OCI-LY7 (cell line): Measurements from ENCODE around the gene SRXN1. TPM values are rescaled to one million over a fixed set of nuclear protein-coding genes. Genes with fewer than 3 reads are reported as not detected.

Experiments used
- BruUV-seq: library from RNA; stranded (reverse); fragments of 400-500 nt; replicated peaks from 2 replicates; lab custom pipeline; 2021; lab: Mats Ljungman, UMichigan
- CTCF ChIA-PET: fragments of 300-600 bp; sonication (Branson Sonifier 250); formaldehyde crosslinking; loops from one replicate; lab custom pipeline; 2022; ENCODE audit warnings: antibody characterized with exemption; ENCODE audit not compliant: unreplicated experiment; lab: Charles Lee
- POLR2A ChIA-PET: fragments of 300-600 bp; sonication (Branson Sonifier 250); formaldehyde crosslinking; loops from one replicate; lab custom pipeline; 2022; ENCODE audit warnings: antibody characterized with exemption; lab: Charles Lee
- DNase-seq: peaks from one replicate; pipeline ENCODE4 v3.0.0-alpha.2; 2015; ENCODE audit warnings: low spot score
- H2AFZ ChIP-seq: fragments of 200-600 bp; sonication (generic), shearing (Covaris generic); 2 replicates; pipeline ENCODE4 v1.6.1; 2014; ENCODE audit warnings: mild to moderate bottlenecking, antibody characterized with exemption, low read length, moderate library complexity
- H3K27ac ChIP-seq: fragments of 200-600 bp; sonication (generic); 2 replicates; pipeline ENCODE4 v1.5.1; 2014; ENCODE audit warnings: mixed run types, low read depth, mild to moderate bottlenecking, moderate library complexity, low read length, inconsistent platforms; ENCODE audit not compliant: poor library complexity, severe bottlenecking
- H3K36me3 ChIP-seq: fragments of 200-600 bp; sonication (generic); 2 replicates; pipeline ENCODE4 v1.6.1; 2014; ENCODE audit warnings: mild to moderate bottlenecking, antibody characterized with exemption, low read length, moderate library complexity, mixed read lengths; ENCODE audit not compliant: insufficient read depth
- H3K4me1 ChIP-seq: fragments of 200-600 bp; sonication (generic); 2 replicates; pipeline ENCODE4 v1.5.1; 2014; ENCODE audit warnings: mild to moderate bottlenecking, low read length; ENCODE audit not compliant: insufficient read depth, poor library complexity, severe bottlenecking
- H3K4me2 ChIP-seq: fragments of 200-600 bp; sonication (generic); 2 replicates; pipeline ENCODE4 v1.6.1; 2014; ENCODE audit warnings: mild to moderate bottlenecking, low read length
- H3K4me3 ChIP-seq: fragments of 200-600 bp; sonication (generic); 2 replicates; pipeline ENCODE4 v1.5.1; 2014; ENCODE audit warnings: mild to moderate bottlenecking, low read depth, low read length; ENCODE audit not compliant: poor library complexity, severe bottlenecking
- H3K79me2 ChIP-seq: fragments of 200-600 bp; sonication (generic); 2 replicates; pipeline ENCODE4 v1.6.1; 2016; ENCODE audit warnings: low read depth, mild to moderate bottlenecking, low read length, moderate library complexity, mixed read lengths; ENCODE audit not compliant: insufficient read depth
- H3K9me2 ChIP-seq: fragments of 200-600 bp; sonication (generic); 2 replicates; pipeline ENCODE4 v1.6.1; 2016; ENCODE audit warnings: mild to moderate bottlenecking, low read length, mixed read lengths; ENCODE audit not compliant: insufficient read depth
- H3K9me3 ChIP-seq: fragments of 200-600 bp; sonication (generic); 2 replicates; pipeline ENCODE4 v1.6.1; 2014; ENCODE audit warnings: mild to moderate bottlenecking, mixed run types, low read length, mixed read lengths
- H4K20me1 ChIP-seq: fragments of 200-600 bp; sonication (generic); 2 replicates; pipeline ENCODE4 v1.6.1; 2014; ENCODE audit warnings: mild to moderate bottlenecking, antibody characterized with exemption, low read length, moderate library complexity, mixed read lengths; ENCODE audit not compliant: insufficient read depth
- EZH2phosphoT487 ChIP-seq: fragments of 200-600 bp; sonication (generic); IDR thresholded peaks from 2 replicates; pipeline ENCODE4 v1.6.1; 2018; ENCODE audit warnings: low read depth, borderline replicate concordance, mild to moderate bottlenecking, mixed run types, antibody characterized with exemption, low read length, moderate library complexity, mixed read lengths
- intact Hi-C: fragments of 100-400 bp; cut with micrococcal nuclease; formaldehyde crosslinking; loops from one replicate; pipeline ENCODE4 v1.10.0; 2022; ENCODE audit not compliant: unreplicated experiment
- total RNA-seq, 2 experiments: library from RNA; depleted of rRNA in 1 of 2; stranded (reverse); fragments of >200 nt in 1 of 2; shearing (Covaris generic) in 1 of 2; gene quantifications; 2 replicates each; pipeline ENCODE4 v1.2.3, GENCODE V29; 2014 to 2022
- TF ChIP-seq, protein P1 (sequence below): fragments of 200-600 bp; sonication (generic); conservative IDR thresholded peaks from 2 replicates; pipeline ENCODE4 v1.5.1; 2014; ENCODE audit warnings: mild to moderate bottlenecking, antibody characterized with exemption, low read length, moderate library complexity, mixed read lengths

Gene SRXN1
- total RNA-seq, 2 experiments from 2014 or later = 18.6 to 19.8 TPM

DNA sequence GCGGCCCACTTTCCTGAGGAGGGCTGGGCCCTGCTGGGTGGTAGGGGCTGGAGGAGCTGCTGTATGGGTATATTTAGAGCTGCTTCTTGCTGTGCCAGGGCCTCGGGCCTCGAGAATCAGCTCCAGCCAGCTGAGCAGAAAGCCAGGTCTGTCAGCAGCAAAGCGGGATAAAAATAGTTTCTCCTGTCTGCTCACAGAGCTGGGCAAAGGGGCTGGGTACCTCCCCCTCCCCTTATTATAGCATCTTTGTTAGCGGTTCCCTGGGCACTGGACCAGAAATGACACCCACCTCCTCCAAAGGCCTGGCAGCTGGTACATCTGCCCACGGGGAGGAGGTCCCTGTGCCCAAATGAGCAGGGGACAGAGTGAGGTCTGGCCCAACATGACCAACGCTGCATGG lies 16.6 kb upstream of the SRXN1 start:
- Histone ChIP-seq H3K4me2 (no peak overlapping the region), H2AFZ (no peak overlapping the region), H4K20me1 (no peaks in the 10 kb centered on the region), H3K9me3 (no peaks in the 10 kb centered on the region), H3K4me1 (peaks cover 12% of the 10 kb centered on the region), H3K27ac (no peak overlapping the region), H3K79me2 (no peaks in the 10 kb centered on the region), H3K36me3 (no peaks in the 10 kb centered on the region), H3K9me2 (no peaks in the 10 kb centered on the region), H3K4me3 (no peak overlapping the region)
- intact Hi-C loops = loop anchor here (5.0 kb wide), 1 partner anchor 107 kb away; no protein-coding TSS in a partner anchor
- ChIA-PET POLR2A (interaction anchor here (0.5 to 0.6 kb wide), 2 partner anchors 164 kb away, joined by 3 to 5 read pairs; no protein-coding TSS in a partner anchor), CTCF (no interaction called here)
- BruUV-seq = no TSS peak
- no peak for TF ChIP-seq EZH2phosphoT487
- no peak for DNase-seq

- no TSS peak for BruUV-seq
- DNase-seq = no peak
- H3K79me2 ChIP-seq = no peaks in the 10 kb centered on the region
- no peak for TF ChIP-seq EZH2phosphoT487
- TF ChIP-seq, protein P1, sequence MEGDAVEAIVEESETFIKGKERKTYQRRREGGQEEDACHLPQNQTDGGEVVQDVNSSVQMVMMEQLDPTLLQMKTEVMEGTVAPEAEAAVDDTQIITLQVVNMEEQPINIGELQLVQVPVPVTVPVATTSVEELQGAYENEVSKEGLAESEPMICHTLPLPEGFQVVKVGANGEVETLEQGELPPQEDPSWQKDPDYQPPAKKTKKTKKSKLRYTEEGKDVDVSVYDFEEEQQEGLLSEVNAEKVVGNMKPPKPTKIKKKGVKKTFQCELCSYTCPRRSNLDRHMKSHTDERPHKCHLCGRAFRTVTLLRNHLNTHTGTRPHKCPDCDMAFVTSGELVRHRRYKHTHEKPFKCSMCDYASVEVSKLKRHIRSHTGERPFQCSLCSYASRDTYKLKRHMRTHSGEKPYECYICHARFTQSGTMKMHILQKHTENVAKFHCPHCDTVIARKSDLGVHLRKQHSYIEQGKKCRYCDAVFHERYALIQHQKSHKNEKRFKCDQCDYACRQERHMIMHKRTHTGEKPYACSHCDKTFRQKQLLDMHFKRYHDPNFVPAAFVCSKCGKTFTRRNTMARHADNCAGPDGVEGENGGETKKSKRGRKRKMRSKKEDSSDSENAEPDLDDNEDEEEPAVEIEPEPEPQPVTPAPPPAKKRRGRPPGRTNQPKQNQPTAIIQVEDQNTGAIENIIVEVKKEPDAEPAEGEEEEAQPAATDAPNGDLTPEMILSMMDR = no peak
- no peak overlapping the region for H3K27ac ChIP-seq
- no peaks in the 10 kb centered on the region for H3K9me3 ChIP-seq
- no peaks in the 10 kb centered on the region for H3K36me3 ChIP-seq
- H2AFZ ChIP-seq = no peak overlapping the region
- no peaks in the 10 kb centered on the region for H4K20me1 ChIP-seq
- H3K4me2 ChIP-seq = no peak overlapping the region
- no peaks in the 10 kb centered on the region for H3K9me2 ChIP-seq
- CTCF ChIA-PET = no interaction called here
- H3K4me1 ChIP-seq = peaks cover 13% of the 10 kb centered on the region
- no peak overlapping the region for H3K4me3 ChIP-seq
- intact Hi-C loops = loop anchor here (5.0 kb wide), 1 partner anchor 106 kb away; no protein-coding TSS in a partner anchor
- POLR2A ChIA-PET = no interaction called here
These were observed 15.6 kb upstream of the SRXN1 start for GRCh38 chr20:668638-669037.

GRCh38 chr20:668050-668449 lies 15.1 kb upstream of the SRXN1 start:
- POLR2A ChIA-PET = interaction anchor here (1.0 kb wide), 1 partner anchor 15 kb away, joined by 4 read pairs; the partner anchor contains the start of gene SRXN1
- no peak overlapping the region for H3K4me2 ChIP-seq
- no peak overlapping the region for H2AFZ ChIP-seq
- H4K20me1 ChIP-seq = no peaks in the 10 kb centered on the region
- no peaks in the 10 kb centered on the region for H3K79me2 ChIP-seq
- H3K4me3 ChIP-seq = no peak overlapping the region
- BruUV-seq = no TSS peak
- peaks cover 13% of the 10 kb centered on the region for H3K4me1 ChIP-seq
- no peak for DNase-seq
- H3K36me3 ChIP-seq = no peaks in the 10 kb centered on the region
- no peak overlapping the region for H3K27ac ChIP-seq
- intact Hi-C loops = loop anchor here (5.0 kb wide), 1 partner anchor 106 kb away; no protein-coding TSS in a partner anchor
- no peaks in the 10 kb centered on the region for H3K9me2 ChIP-seq
- TF ChIP-seq, protein P1 = no peak
- TF ChIP-seq EZH2phosphoT487 = no peak
- CTCF ChIA-PET = no interaction called here
- no peaks in the 10 kb centered on the region for H3K9me3 ChIP-seq
